Kidney tubule cell (primary cell): ENCODE measurements around the gene DNAJA4.

Source experiments
- DNase-seq: peaks from one replicate; pipeline ENCODE4 v3.0.0-alpha.2; 2018; ENCODE audit warnings: low spot score

Gene DNAJA4

DNA sequence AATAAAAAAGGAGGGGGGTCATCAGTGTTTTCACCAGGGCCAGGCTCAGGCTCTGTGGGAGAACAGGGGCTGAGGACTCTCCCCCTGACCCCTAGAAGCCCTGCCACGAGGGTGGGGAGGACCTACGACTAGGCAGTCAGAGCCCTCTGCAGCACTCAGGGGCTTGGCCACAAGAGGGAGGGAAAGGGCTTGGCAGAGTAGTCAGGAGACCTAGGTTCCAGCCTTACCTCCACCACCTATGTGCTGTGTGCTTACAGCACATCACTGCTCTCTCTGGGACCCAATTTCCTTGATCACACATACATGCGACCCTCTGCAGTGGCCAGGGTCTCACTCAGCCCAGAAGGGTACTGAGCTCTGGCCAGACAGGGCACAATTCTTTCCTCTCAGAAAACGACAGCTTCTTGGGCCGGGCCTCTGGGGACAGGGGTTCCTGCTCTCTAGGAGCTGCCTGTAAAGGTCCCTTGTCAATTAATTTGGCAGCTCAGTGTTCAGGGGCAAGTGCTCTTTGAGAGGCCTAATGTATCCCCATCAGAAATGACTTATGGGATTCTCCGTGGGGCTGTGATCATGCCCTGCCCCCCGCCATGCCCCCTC lies 51.4 kb downstream of the DNAJA4 start:
- no peak for DNase-seq

DNA sequence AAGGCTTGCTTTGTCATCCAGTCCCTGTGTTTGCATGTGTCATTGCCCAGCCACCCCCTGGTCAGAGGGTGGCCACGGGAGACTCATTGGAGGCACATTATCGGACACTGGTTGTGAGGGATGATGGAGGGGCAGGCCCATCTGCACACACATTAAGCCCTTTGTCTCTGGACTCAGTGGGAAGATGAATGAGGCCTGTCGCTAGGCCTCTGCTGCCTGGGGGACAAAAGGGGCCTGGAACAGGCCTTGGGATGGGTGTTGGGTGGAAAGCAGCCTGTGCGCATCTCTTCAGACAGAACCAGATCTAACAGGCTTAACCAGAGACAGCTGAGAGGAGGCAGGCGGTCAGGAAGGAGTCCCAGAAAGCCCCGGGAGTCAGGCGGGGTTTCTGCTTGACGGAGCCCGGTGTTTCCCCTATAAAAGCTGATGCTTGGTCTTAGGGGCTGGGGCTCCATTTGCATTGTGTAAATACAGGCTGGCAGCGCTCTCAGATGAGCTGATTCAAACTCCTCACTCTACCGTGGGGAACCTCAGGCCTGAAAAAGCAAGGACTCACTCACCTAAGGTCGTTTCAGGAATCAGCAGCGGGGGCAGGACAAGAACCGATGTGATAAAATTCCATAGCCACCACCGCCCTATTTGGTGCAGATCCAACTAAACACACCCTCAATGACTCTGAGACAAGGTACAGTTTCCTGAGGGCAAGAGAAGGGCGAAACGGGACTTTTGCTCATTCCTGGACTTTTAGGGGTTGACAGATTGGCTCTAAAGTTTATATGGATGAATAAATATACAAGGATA lies 52.1 kb downstream of the DNAJA4 start:
- no peak for DNase-seq

DNA sequence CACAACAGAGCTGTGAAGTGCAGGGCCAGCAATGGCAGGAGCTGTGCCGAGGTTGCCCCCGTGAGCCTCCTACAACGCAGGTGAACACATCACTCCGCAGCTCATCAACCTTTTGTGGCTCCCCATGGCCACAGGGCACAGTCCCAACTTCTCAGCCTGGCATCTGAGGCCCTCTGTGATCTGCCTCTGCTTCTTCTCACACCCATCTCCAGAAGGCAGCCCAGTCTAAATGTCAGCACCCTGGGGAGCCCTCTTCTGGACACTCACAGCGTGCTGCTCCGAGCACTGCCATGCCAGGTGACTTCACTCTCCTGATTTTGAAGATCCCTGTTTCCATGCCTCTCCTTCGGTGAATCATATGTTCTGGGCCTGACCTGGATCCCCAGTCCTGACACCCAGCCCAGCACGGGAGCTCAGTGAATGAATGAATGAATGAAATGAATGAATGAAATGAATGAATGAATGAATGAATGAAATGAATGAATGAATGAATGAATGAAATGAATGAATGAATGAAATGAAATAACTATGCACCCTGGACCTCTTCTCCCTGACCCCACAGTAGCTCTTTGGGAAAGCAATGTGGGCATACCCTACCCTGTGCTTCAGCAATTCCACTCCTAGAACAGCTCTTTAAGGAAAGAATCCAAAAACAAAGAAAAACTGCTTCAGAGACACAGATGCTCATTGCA lies 52.9 kb downstream of the DNAJA4 start:
- DNase-seq, result peak; percentile 20

DNA sequence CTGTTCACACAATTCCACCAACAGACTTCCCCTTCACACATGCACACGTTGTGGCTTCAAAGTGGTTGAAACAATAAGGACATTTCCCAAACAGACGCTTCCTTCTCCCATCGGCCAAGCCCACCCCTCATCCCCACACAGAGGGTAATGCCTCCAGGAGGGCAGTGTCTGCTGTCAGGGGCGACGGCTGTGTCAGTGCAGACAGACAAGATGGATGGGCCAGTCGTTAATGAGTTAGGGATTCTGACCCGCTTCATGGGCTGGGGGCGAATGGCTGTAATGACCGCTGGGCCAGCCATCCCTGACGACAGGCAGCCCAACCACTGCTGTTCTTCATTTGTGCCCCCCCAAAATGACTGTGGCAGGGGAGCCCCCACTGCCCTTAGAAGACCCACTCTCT lies 55.2 kb downstream of the DNAJA4 start:
- DNase-seq, result no peak

DNA sequence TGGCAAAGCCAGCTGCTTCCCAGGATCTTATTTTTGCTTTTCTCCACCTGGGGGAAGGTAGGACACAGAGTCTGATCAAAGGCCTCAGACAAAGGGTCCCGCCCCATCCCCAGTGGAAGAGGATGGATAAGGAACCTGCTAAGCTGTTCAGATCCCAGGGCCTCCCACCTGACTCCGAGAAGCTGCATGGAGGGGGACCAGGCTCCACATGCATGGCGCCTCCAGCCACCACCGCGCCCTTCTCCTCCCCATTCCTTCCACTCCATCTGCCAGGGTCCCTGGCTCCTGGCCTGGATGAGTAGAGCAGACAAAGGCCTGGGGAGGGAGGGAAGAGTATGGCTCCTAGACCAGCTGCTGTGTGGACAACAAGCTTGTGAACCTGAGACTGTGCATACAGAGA lies 55.8 kb downstream of the DNAJA4 start:
- DNase-seq, result no peak

DNA sequence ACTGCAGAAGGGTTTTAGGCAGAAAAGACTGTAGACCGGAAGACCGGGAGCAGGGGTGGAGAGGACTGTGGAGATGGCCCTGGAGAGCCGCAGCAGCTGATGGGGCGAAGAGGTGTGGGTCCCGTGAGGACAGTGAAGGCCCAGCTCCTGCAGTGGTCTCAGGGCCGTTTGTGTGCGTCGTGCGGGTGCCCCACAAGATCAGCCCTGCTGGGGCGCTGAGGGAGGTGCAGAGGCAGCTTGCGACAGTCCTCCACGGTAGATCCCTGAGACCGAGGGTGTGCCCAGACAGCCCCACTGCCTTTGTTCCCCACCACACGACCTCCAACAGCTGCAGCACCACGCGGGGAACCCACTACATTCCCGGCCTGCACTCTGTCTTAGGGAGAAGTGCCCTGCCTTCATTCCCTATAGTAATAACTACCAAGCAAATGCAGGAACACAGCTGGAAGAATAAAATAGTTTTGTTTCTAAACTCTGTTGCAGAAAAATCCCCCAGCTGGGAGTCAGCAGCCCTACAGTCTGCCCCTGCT lies 56.7 kb downstream of the DNAJA4 start:
- DNase-seq, result no peak

DNA sequence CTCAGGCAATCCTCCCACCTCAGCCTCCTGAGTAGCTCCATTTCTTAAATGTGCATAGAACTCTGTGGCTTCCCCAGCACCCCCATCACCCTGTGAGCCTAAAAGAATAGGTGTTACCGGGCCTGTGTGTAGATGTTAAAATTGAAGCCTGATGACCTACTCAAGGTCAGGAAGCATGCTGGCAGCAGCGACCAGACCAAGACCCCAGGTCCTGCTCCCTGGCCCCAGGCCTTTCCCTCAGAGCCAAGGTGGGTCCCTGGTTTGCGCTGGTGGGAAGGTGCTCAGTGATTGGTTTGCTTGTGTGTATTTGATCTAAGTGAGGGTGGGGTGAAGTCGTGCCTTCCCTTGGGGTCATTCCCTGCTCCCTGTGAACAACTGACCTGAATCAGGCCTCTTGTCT lies 57.4 kb downstream of the DNAJA4 start:
- DNase-seq, result no peak

DNA sequence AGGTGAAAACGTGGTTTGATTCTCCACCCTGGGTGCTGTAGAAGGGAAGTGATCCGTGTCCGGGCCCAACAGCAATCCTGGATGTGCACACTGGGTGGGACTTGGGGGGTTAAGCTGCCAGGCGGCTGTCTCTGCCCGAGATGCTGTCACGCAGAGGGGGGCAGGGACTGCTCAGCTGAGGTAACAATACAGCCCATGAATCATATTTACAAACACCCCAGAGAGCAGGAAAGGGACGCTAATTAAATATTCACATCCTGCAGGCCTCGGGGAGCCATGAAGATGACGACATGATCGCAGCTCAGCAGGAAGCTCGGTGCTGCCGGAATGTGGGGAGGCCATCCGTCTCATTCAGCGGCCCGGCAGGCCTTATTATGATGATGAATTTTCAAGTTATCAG lies 57.9 kb downstream of the DNAJA4 start:
- DNase-seq, result peak; percentile 36

DNA sequence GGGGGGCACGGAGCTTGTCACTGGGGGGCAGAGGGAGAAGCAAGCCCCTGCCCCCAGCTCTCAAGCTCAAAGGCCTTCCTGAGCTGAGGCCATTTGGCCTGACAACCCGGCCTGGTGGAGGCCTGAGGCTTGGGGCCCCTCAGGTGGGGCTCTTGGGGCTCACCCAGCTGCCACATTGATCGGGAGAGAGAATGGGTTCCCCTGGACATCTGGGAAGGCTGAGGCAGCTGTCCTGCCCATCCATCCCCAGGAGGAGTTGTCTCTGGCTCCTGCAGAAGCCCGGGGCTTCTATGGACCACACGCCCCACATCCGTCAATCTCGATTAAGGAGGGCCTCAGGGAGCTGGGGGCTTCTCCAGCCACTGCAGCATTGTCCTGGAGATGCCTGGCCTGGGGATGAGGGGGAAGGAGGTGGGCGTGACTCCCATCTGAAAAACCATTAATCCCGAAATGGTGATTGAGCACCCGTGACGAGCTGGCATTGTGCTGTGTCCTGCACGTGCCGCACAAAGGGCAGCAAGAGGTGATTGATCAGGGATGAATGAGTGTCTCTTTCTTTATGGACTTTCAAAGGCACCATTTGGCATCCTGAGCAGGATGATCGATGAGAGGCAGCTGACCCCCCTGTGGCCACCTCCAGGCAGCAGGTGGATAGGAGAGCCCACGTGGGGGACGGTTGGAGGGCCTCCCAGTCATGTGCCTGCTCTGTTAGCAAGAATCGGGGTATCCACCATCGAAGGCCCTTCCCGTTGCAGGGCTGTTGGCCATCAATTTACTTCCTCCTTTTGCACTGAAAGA lies 58.6 kb downstream of the DNAJA4 start:
- no peak for DNase-seq

DNA sequence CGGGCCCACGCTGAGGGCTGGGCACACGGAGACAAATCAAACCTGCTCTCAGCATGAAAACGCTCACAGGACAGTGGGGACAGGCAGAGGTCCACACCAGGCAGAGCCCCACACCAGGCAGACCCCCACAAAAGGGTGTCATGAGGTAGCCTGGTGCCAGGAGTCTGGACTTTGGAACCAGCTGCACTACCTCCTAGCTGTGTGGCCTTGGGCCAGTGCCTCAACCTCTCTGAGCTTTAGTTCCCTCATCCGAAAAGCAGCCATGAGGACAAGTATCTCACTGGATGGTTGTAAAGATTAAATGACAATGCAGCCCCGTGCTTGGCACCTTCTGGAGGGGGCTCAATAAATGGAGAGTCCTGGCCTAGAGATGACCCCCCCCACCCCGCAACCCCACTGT lies 59.3 kb downstream of the DNAJA4 start:
- no peak for DNase-seq

DNA sequence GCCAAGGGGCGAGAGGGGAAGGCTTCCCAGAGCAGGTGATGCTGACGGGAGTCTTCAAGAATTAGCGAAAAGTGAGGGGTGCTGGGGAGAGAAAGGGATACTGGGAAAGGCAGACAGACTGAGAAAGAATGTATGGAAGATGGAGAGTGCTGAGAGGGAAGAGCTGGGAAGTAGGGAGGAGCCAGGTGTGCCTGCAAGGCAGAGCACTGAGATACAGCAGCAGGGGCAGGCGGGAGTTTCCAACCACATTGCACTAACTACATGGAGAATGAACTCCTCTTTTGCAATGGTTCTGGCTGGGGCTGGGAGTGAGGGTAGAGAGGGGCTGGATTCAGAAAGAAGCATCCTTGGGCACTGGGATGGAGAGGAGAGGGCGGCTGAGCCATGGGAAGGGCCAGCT lies 59.8 kb downstream of the DNAJA4 start:
- DNase-seq, result no peak

DNA sequence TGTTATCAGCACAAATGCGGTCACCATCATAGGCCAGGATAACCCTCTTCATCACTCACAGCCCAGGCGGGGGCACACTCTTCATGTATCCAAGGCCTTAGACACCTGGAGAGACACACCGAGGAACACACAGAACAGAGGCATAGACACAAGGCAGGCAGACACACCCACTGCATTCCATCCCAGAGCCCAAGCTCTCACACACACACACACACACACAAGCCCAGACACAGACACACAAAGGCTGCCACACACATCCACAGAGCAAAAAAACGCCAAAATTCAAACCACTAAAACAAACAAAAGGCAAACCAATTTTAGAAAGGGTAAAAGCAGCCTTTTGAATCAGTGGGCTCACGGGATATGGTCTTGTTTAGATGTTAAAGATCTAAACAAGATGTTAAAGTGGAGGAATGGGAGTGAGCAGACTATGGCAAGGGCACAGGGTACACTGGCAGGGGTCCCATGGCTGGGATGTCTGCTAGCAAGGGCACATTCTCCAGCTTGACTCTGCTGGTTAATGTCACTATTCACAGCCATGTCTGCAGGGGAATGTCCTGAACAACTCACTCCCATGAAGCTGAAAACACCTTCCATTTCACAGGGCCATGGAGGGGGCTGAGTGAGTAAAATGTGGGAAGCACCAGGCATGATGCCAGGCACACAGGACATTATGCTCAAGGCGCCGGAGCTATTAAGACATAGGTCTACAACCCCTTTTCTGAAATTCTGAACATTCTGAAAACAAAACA lies 60.9 kb downstream of the DNAJA4 start:
- DNase-seq, result peak; percentile 39

DNA sequence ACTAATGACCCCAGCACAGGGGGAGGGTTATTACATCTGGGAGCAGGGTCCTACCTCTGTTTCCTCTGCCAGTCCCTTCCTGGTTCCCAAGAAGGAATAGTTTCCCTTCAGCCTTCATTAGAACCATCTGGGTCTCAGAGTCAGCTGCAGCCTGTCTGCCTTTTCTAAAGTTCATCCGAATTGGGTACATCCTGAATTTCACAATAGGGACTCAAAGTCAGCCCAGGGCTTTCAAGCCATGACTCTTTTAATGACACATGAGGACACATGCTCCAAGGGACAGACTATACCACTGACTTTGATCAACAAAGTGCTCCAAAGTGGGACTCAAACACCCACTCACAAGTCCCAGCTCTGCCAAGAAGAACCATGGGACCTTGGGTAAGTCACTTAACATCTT lies 63.1 kb downstream of the DNAJA4 start:
- peak; percentile 19 for DNase-seq

DNA sequence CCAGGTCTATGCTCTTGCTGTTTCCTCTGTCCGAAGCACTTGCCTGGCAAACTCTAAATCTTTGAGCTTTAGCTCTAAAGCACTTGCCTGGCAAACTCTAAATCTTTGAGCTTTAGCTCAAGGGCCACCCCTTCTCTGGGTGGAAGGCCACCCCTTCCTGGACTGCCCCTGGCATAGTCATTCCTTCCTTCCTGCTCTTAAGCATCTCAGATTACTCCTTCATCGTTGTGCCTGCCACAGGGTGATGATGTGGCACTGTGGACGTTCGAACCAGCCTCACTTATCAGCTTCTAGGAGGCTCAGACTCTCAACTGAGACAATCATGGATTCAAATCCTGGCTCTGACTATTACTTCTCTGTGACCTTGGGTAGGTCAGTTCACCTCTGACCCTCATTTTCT lies 65.3 kb downstream of the DNAJA4 start:
- DNase-seq, result no peak
